Measurements from ENCODE around the gene NUP153. TPM values are rescaled to one million over a fixed set of nuclear protein-coding genes. Genes with fewer than 3 reads are reported as not detected.

Gene NUP153
- total RNA-seq, 1 experiment from 2014 or later: 99.3 TPM

GRCh38 chr6:17593246-17593645, 113.5 kb downstream of the NUP153 start:
- Histone ChIP-seq H2BK12ac (ENCODE audit: insufficient read length, low read depth, low read length) (no peak overlapping the region), H3K27me3 (ENCODE audit: insufficient read depth, low read length) (no peaks in the 10 kb centered on the region), H3K18ac (ENCODE audit: insufficient read length, low read depth, low read length) (no peak overlapping the region), H2BK15ac (ENCODE audit: low read depth, low read length) (no peak overlapping the region), H3K23me2 (ENCODE audit: insufficient read length, low read depth, low read length, poor library complexity, severe bottlenecking) (no peaks in the 10 kb centered on the region), H4K8ac (replicated peaks; ENCODE audit: insufficient read length, low read depth, low read length) (no peak overlapping the region), H2AFZ (ENCODE audit: low read length) (no peak overlapping the region), H2BK20ac (ENCODE audit: low read depth, low read length, poor library complexity, severe bottlenecking) (no peak overlapping the region), H4K5ac (ENCODE audit: insufficient read length, low read depth, low read length) (no peak overlapping the region), H3K4ac (ENCODE audit: low read depth, low read length) (no peak overlapping the region), H2AK5ac (ENCODE audit: insufficient read length, low read length) (no peak overlapping the region), H3K9ac (ENCODE audit: extremely low read depth, insufficient read length, low read length) (no peak overlapping the region), H3K79me2 (ENCODE audit: insufficient read depth, low read length) (no peaks in the 10 kb centered on the region), H3K4me2 (ENCODE audit: insufficient read depth, insufficient read length, low read length) (no peak overlapping the region), H3K27ac (ENCODE audit: insufficient read length, low read depth, low read length) (no peak overlapping the region), H3K9me3 (ENCODE audit: control insufficient read depth, low read depth, low read length) (no peaks in the 10 kb centered on the region), H4K20me1 (ENCODE audit: control insufficient read depth, insufficient read depth, insufficient read length) (no peaks in the 10 kb centered on the region), H2BK120ac (ENCODE audit: low read depth, low read length, poor library complexity, severe bottlenecking) (no peak overlapping the region), H3K56ac (ENCODE audit: insufficient read length, low read depth, low read length) (no peak overlapping the region), H4K91ac (ENCODE audit: insufficient read length, low read depth, low read length) (no peak overlapping the region), H2BK5ac (ENCODE audit: insufficient read length, low read length) (no peak overlapping the region), H3K23ac (ENCODE audit: insufficient read length, low read depth, low read length) (no peak overlapping the region), H3K79me1 (ENCODE audit: insufficient read depth, low read depth, low read length, poor library complexity, severe bottlenecking) (no peaks in the 10 kb centered on the region), H3K4me1 (ENCODE audit: insufficient read depth, low read length) (no peaks in the 10 kb centered on the region), H3T11ph (ENCODE audit: low read length) (no peak overlapping the region), H3K14ac (ENCODE audit: insufficient read depth, low read length) (no peak overlapping the region)
- Mint-ChIP-seq H3K36me3 (ENCODE audit: insufficient read depth in 1 of 3, low read depth in 3 of 3) (no peaks in the 10 kb centered on the region), H3K9me3 (no peaks in the 10 kb centered on the region), H3K27me3 (ENCODE audit: low read depth) (no peaks in the 10 kb centered on the region), H3K4me3 (no peak overlapping the region), H3K27ac (0 out of 7 replicates have a peak overlapping the region, but pooled peaks of 1 of the 3 experiments have one; percentile 44), H3K4me1 (0 out of 4 replicates have a peak, but pooled peaks cover 0 to 3% of the 10 kb centered on the region in 2 experiments)
- no peak for DNase-seq
- no peak for TF ChIP-seq CTCF (conservative IDR thresholded peaks at IDR 0.05)

Measured in H9 (cell line).